ENCODE data around the gene CPNE9. TPM values are rescaled to one million over a fixed set of nuclear protein-coding genes. Genes with fewer than 3 reads are reported as not detected.
"Not testable (repeated sequence)": the region's sequence is repeated elsewhere in the genome, so short reads cannot be mapped to it uniquely, and the experiment has no call there.

Gene CPNE9
- total RNA-seq, 4 donors from 2014 or later = 0.49 to 3.4 (median 2.1) TPM

DNA sequence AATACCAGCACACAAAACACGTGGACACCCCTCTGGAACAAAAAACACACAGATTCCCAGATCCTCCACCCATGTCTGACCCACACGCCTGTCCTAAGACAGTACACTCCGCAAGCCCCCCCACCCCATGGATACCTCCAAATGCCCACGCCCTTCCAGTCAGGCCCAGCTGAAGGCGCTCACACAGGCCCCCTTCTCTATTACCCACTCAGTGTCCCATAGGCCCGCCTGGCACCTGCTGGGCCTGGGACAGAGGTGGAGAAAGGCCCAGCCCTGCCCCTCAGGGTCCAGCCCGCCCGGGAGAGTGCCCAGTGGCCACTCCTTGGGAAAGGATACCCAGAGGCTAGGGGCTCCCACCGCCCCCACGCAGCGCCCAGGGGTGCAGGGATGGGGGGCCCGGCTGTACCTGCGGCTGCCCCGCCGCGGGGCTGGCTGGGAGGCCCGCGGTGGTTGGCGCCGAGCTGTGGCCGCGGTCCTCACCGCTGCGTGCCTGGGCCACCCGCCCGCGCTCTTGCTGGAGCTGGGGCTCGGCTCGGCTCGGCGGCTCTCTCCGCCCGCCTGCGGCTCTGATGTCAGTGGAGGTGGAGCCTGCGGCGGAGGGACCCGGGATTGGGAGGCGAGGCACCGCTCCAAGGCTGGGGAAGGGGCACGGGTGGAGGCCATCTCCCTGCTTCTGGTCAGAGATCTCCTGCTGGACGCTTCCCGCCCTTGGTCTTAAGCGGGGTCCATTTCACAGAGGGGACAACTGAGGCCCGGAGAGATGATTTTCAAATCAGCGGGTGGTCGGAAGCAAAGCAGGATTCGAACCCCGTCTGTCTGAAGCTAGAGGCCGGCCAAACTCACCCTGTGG is 66.0 kb downstream of the CPNE9 start, which contains the start of gene CAMK1:
Gene CAMK1 (minus strand): TSS at position 522 of the 850 bp plus-strand sequence. CDS start 2,198 bp downstream, outside the sequence.
- H3K27me3 ChIP-seq = no peaks in the 10 kb centered on the region
- H3K4me3 ChIP-seq = peak within 1 kb of the TSS; percentile 59
- H3K4me1 ChIP-seq = peaks cover 36% of the 10 kb centered on the region
- TF ChIP-seq, protein P1, sequence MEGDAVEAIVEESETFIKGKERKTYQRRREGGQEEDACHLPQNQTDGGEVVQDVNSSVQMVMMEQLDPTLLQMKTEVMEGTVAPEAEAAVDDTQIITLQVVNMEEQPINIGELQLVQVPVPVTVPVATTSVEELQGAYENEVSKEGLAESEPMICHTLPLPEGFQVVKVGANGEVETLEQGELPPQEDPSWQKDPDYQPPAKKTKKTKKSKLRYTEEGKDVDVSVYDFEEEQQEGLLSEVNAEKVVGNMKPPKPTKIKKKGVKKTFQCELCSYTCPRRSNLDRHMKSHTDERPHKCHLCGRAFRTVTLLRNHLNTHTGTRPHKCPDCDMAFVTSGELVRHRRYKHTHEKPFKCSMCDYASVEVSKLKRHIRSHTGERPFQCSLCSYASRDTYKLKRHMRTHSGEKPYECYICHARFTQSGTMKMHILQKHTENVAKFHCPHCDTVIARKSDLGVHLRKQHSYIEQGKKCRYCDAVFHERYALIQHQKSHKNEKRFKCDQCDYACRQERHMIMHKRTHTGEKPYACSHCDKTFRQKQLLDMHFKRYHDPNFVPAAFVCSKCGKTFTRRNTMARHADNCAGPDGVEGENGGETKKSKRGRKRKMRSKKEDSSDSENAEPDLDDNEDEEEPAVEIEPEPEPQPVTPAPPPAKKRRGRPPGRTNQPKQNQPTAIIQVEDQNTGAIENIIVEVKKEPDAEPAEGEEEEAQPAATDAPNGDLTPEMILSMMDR (IDR thresholded peaks at IDR 0.05) = no peak
- no peak for TF ChIP-seq POLR2A (IDR thresholded peaks at IDR 0.05)
- no peak for TF ChIP-seq POLR2AphosphoS5 (IDR thresholded peaks at IDR 0.05)
- TF ChIP-seq EP300 (IDR thresholded peaks at IDR 0.05) = no peak
- 16% methylated on average over 12 of the region's 49 CpGs for WGBS
- peaks cover 7% of the 10 kb centered on the region for H3K36me3 ChIP-seq
- no peaks in the 10 kb centered on the region for H3K9me3 ChIP-seq
- peak within 1 kb of the TSS; percentile 42 for H3K27ac ChIP-seq
- DNase-seq (ENCODE audit: low spot score in 2 of 2) = peak; percentile 88 to 93

GRCh38 chr3:9770276-9770812 is 66.7 kb downstream of the CPNE9 start:
- 9% methylated on average over 15 of the region's 15 CpGs for WGBS

DNA sequence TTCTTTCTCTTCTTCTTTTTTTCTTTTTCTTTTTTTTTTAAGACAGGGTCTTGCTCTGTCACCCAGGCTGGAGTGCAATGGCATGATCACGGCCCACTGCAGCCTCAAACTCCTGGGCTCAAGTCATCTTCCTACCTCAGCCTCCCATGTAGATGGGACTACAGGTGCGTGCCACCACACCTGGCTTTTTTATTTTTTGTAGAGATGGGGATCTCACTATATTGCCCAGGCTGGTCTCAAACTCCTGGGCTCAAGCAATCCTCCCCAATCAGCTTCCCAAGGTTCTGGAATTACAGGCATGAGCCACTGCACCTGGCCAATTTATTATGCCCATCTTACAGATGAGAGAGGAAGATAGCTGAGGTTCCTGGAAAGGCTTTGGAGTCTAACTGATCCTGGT is 67.4 kb downstream of the CPNE9 start:
- H3K4me3 ChIP-seq; DNase-seq (ENCODE audit: low spot score in 2 of 2); H3K9me3 ChIP-seq; H3K36me3 ChIP-seq; H3K27me3 ChIP-seq; H3K27ac ChIP-seq: not testable (repeated sequence)
- peaks cover 36% of the 10 kb centered on the region for H3K4me1 ChIP-seq
- WGBS = 83% methylated on average over 2 of the region's 2 CpGs

More at GRCh38 chr3:9770276-9770812, 66.7 kb downstream of the CPNE9 start:
- Histone ChIP-seq H3K36me3 (peaks cover 5% of the 10 kb centered on the region), H3K9me3 (no peaks in the 10 kb centered on the region), H3K27me3 (no peaks in the 10 kb centered on the region), H3K4me3 (peak overlapping the region; percentile 59), H3K4me1 (peaks cover 36% of the 10 kb centered on the region), H3K27ac (peak overlapping the region; percentile 42)
- peak; percentile 92 to 94 for DNase-seq (ENCODE audit: low spot score in 2 of 2)
- TF ChIP-seq, protein P1 (IDR thresholded peaks at IDR 0.05) = no peak
- TF ChIP-seq POLR2AphosphoS5 (IDR thresholded peaks at IDR 0.05) (no peak), POLR2A (IDR thresholded peaks at IDR 0.05) (no peak), EP300 (IDR thresholded peaks at IDR 0.05) (no peak)

GRCh38 chr3:9776896-9777693 is 73.5 kb downstream of the CPNE9 start:
- no peak for DNase-seq (ENCODE audit: low spot score in 2 of 2)
- H3K27ac ChIP-seq = no peak overlapping the region
- TF ChIP-seq POLR2A (IDR thresholded peaks at IDR 0.05) (no peak), POLR2AphosphoS5 (IDR thresholded peaks at IDR 0.05) (no peak)
- TF ChIP-seq, protein P1 (IDR thresholded peaks at IDR 0.05) = no peak
- H3K27me3 ChIP-seq = no peaks in the 10 kb centered on the region
- no peaks in the 10 kb centered on the region for H3K9me3 ChIP-seq
- no peak overlapping the region for H3K4me3 ChIP-seq
- H3K4me1 ChIP-seq = peaks cover 7% of the 10 kb centered on the region
- WGBS = 75% methylated on average over 5 of the region's 5 CpGs
- H3K36me3 ChIP-seq = peaks cover 14% of the 10 kb centered on the region

GRCh38 chr3:9777694-9778021 is 74.0 kb downstream of the CPNE9 start:
- no peaks in the 10 kb centered on the region for H3K9me3 ChIP-seq
- no peak overlapping the region for H3K27ac ChIP-seq
- TF ChIP-seq POLR2A (IDR thresholded peaks at IDR 0.05) (no peak), EP300 (IDR thresholded peaks at IDR 0.05) (no peak), POLR2AphosphoS5 (IDR thresholded peaks at IDR 0.05) (no peak)
- TF ChIP-seq, protein P1 (IDR thresholded peaks at IDR 0.05) = no peak
- no peaks in the 10 kb centered on the region for H3K27me3 ChIP-seq
- peaks cover 20% of the 10 kb centered on the region for H3K36me3 ChIP-seq
- no peak for DNase-seq (ENCODE audit: low spot score in 2 of 2)
- H3K4me3 ChIP-seq = no peak overlapping the region
- H3K4me1 ChIP-seq = peaks cover 11% of the 10 kb centered on the region
- 86% methylated on average over 1 of the region's 1 CpG for WGBS
